Stomach (tissue), 9 donors: ENCODE data around the gene ADD1. TPM values are rescaled to one million over a fixed set of nuclear protein-coding genes. Genes with fewer than 3 reads are reported as not detected.

Experiments
- DNase-seq, 2 donors: peaks; one replicate each; pipeline versions ENCODE4 v3.0.0 to v3.0.0-alpha.2; 2013 to 2019
- H3K27ac ChIP-seq, 5 donors: fragments of 200-600 bp in 4 of 5; sonication (generic) in 4 of 5; one replicate each; pipeline ENCODE4 v1.5.1; 2013 to 2019; ENCODE audit warnings: mild to moderate bottlenecking in 1 of 5, moderate library complexity in 1 of 5
- H3K27me3 ChIP-seq, 3 donors: fragments of 200-600 bp; sonication (generic); one replicate each; pipeline ENCODE4 v1.5.1; 2017 to 2019; ENCODE audit warnings: mixed run types in 1 of 3
- H3K36me3 ChIP-seq, 4 donors: fragments of 200-600 bp; sonication (generic); 1 replicate in 3 of 4; 2 replicates in 1 of 4; pipeline ENCODE4 v1.5.1; 2016 to 2019
- H3K4me1 ChIP-seq, 4 donors: fragments of 200-600 bp; sonication (generic); one replicate each; pipeline ENCODE4 v1.5.1; 2016 to 2019
- H3K4me3 ChIP-seq, 4 donors: fragments of 200-600 bp; sonication (generic) in 3 of 4; one replicate each; pipeline ENCODE4 v1.5.1; 2016 to 2019; ENCODE audit warnings: mild to moderate bottlenecking in 1 of 4
- H3K9me3 ChIP-seq, 4 donors: fragments of 200-600 bp; sonication (generic); one replicate each; pipeline ENCODE4 v1.5.1; 2016 to 2019
- EP300 ChIP-seq: sonication (generic); formaldehyde crosslinking; IDR thresholded peaks from one replicate; pipeline ENCODE4 v1.6.1; 2017; ENCODE audit warnings: antibody characterized with exemption
- POLR2A ChIP-seq, 4 donors: fragments of 450-650 bp; IDR thresholded peaks; one replicate each; pipeline ENCODE4 v1.6.1; 2016; ENCODE audit warnings: antibody characterized with exemption in 4 of 4, control low read depth in 2 of 4, mild to moderate bottlenecking in 1 of 4, moderate library complexity in 1 of 4
- POLR2AphosphoS5 ChIP-seq, 3 donors: sonication (generic); formaldehyde crosslinking; IDR thresholded peaks; one replicate each; pipeline ENCODE4 v1.6.1; 2016; ENCODE audit warnings: antibody characterized with exemption in 3 of 3
- WGBS, 5 donors: extraction: QIAGEN DNeasy Blood & Tissue Kit in 3 of 5; methylation state at CpG; one replicate each; pipeline versions ENCODE4 v1.1.5 to v1.1.7; 2013 to 2018; 5-methylcytosine and 5-hydroxymethylcytosine counted together
- intact Hi-C: fragments of 100-400 bp; cut with DNase I; formaldehyde crosslinking; loops from one replicate; pipeline ENCODE4 v1.15.1; 2023; ENCODE audit warnings: low total_unique reads
- polyA plus RNA-seq, 3 donors: library from polyadenylated mRNA; stranded (reverse); fragments of 200-250 nt; gene quantifications; one replicate each; pipeline ENCODE4 v1.2.3, GENCODE V29; 2013
- total RNA-seq, 5 donors: library from RNA; depleted of rRNA; stranded (reverse); fragments of >200 nt; gene quantifications; one replicate each; pipeline versions ENCODE4 v1.1.0 to v1.2.3, GENCODE V29; 2014 to 2016
- TF ChIP-seq, protein P1 (sequence below), 7 experiments: fragments of 450-650 bp in 4 of 7; fragments of 200-600 bp in 3 of 7; sonication (generic) in 3 of 7; IDR thresholded peaks; one replicate each; pipeline ENCODE4 v1.5.1; 2016 to 2019; ENCODE audit warnings: antibody characterized with exemption in 7 of 7, control low read depth in 2 of 7, mild to moderate bottlenecking in 1 of 7
- donor health status: healthy with polysubstance abuse.
- donor health status: Bipolar disorder and iron deficiency.
- donor health status: healthy.

Gene ADD1
- total and polyA plus RNA-seq, 8 donors = 103 to 1,174 (median 207) TPM

DNA sequence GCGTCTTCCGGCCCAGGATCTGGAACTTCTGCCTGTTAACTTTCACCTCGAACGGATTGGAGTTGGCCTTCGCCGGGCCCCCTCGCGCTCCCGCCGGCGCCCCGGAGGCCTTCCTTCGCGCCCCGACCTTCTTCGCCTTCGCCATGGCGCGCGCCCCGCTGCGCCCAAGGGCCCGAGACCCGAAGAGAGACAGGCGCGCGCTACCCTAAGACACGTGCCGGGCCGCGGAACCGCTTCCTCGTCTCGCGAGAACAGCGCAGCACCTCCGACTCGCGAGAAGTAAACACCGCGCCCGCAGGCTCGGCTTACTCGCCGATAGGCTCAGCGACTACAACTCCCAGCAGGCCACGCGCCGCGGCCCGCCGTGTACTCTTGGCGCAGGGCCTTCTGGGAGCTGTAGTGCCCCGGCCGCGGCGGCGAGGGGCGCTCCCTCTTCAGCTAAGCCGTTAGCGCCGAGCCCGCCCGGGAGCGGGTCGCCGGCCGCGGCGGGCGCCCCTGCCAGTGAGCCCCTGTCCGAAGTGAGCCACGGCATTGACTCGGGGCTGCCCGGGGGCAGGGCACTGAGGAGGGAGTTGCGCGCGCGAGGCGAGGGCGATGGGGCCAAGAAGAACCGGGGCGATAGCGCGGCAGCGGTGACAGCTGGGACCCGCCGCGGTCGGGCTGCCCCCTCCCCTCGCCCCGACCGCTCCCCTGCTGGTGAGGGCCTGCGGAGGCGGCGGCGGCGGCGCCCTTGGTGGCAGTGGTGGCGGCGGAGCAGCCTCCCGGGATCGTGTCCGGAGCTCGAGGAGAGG lies 119.7 kb downstream of the ADD1 start, which contains the start of the genes GRK4 and NOP14:
Gene GRK4, plus strand, starts transcription at position 397 of the 791 bp plus-strand sequence. CDS start 500 bp downstream, outside the sequence.
Gene NOP14, minus strand, starts transcription at position 232 of the 791 bp plus-strand sequence. Its CDS starts 87 bp downstream, at position 145.
- Histone ChIP-seq H3K4me3 (peak within 1 kb of the TSS; percentile 84 to 98 (median 90)), H3K4me1 (peaks cover 21 to 51% (median 35%) of the 10 kb centered on the region in 4 donors), H3K27me3 (no peaks in the 10 kb centered on the region), H3K9me3 (no peaks in the 10 kb centered on the region), H3K27ac (peak within 1 kb of the TSS; percentile 83 to 90 (median 89)), H3K36me3 (peaks cover 0 to 6% (median 3%) of the 10 kb centered on the region in 4 donors)
- TF ChIP-seq POLR2AphosphoS5 (IDR thresholded peaks at IDR 0.05) (peak; percentile 70 to 95 (median 90)), POLR2A (IDR thresholded peaks at IDR 0.05) (no peak), EP300 (no peak)
- TF ChIP-seq, protein P1, sequence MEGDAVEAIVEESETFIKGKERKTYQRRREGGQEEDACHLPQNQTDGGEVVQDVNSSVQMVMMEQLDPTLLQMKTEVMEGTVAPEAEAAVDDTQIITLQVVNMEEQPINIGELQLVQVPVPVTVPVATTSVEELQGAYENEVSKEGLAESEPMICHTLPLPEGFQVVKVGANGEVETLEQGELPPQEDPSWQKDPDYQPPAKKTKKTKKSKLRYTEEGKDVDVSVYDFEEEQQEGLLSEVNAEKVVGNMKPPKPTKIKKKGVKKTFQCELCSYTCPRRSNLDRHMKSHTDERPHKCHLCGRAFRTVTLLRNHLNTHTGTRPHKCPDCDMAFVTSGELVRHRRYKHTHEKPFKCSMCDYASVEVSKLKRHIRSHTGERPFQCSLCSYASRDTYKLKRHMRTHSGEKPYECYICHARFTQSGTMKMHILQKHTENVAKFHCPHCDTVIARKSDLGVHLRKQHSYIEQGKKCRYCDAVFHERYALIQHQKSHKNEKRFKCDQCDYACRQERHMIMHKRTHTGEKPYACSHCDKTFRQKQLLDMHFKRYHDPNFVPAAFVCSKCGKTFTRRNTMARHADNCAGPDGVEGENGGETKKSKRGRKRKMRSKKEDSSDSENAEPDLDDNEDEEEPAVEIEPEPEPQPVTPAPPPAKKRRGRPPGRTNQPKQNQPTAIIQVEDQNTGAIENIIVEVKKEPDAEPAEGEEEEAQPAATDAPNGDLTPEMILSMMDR (IDR thresholded peaks at IDR 0.05) = peak in 3 of 7 experiments; percentile 27 to 51 (median 39)
- DNase-seq = peak; percentile 99 to 100
- intact Hi-C loops = no loop called here
- WGBS, 5 donors = 0% methylated on average over 40 to 105 of the region's 105 CpGs

DNA sequence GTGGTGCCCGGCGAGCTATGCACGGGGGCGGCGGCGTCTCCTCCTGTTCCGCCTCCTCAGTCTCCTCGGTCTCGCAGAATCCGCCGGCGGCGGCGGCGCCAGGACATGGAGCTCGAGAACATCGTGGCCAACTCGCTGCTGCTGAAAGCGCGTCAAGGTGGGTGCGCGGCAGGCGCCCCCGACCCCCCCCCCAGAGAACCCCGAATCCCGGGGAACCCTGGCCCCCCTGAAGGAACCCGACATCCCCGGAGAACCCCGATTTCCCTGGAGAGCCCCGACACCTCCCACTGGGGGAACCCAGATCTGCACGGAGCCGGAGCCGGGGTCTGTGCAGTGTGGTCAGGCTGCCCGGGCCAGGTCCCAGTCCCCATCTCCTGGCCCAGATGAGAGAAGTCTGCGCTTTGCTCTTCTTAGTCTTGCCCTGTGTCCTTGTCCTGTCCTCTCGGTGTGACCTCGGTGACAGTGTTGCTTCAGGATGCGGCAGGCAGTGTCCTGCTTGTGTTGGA lies 120.4 kb downstream of the ADD1 start:
- DNase-seq = peak; percentile 35 to 55
- 0 to 1% (median 1%) methylated on average over 21 to 38 of the region's 38 CpGs for whole genome bisulfite sequencing, 5 donors
- intact Hi-C loops = no loop called here

DNA sequence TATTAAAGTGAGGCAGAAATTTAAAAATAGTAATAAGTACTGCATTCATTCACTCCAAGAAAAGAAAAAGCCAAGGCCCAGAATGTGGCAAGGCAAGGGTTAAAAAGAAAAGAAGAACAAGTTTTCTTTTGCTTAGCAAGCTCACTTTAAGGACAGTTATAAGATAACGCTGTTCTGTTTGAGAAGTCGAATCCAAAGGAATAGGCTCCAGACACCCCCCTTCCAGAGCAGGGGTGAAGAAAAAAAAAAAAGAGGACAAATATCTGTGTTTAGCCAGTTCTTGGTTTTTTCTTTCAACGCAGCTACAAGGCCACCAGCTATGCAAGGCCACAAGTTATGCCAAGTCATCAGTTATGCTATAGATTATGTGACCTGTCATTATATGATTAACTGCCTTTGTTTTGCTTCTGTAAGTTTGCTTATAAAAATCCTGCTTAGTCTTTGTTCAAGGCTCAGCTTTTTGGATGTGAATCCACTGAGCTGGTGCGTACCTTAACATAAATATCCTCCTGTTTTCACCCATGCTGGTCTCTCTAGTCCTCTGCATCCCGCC lies 121.1 kb downstream of the ADD1 start:
- intact Hi-C loops = no loop called here
- peaks cover 19 to 40% (median 27%) of the 10 kb centered on the region in 4 donors for H3K4me1 ChIP-seq
- H3K4me3 ChIP-seq = peak overlapping the region in 3 of 4 donors; percentile 84 to 93 (median 87)
- H3K36me3 ChIP-seq = no peaks in the 10 kb centered on the region
- no peak for DNase-seq
- peak overlapping the region in 1 of 5 donors; percentile 89 for H3K27ac ChIP-seq
- TF ChIP-seq, protein P1 (IDR thresholded peaks at IDR 0.05) = no peak
- TF ChIP-seq POLR2AphosphoS5 (IDR thresholded peaks at IDR 0.05) = no peak
- no peak for TF ChIP-seq POLR2A (IDR thresholded peaks at IDR 0.05)
- no peak for TF ChIP-seq EP300
- H3K27me3 ChIP-seq = no peaks in the 10 kb centered on the region
- 49 to 70% (median 53%) methylated on average over 5 of the region's 5 CpGs for WGBS, 5 donors
- no peaks in the 10 kb centered on the region for H3K9me3 ChIP-seq

More for the DNA sequence above, 120.4 kb downstream of the ADD1 start:
- Histone ChIP-seq H3K36me3 (peaks cover 0 to under 1% (median 0%) of the 10 kb centered on the region in 4 donors), H3K4me3 (peak overlapping the region; percentile 84 to 98 (median 90)), H3K4me1 (peaks cover 19 to 45% (median 29%) of the 10 kb centered on the region in 4 donors), H3K9me3 (no peaks in the 10 kb centered on the region), H3K27me3 (no peaks in the 10 kb centered on the region), H3K27ac (peak overlapping the region; percentile 83 to 90 (median 89))
- no peak for TF ChIP-seq EP300

DNA sequence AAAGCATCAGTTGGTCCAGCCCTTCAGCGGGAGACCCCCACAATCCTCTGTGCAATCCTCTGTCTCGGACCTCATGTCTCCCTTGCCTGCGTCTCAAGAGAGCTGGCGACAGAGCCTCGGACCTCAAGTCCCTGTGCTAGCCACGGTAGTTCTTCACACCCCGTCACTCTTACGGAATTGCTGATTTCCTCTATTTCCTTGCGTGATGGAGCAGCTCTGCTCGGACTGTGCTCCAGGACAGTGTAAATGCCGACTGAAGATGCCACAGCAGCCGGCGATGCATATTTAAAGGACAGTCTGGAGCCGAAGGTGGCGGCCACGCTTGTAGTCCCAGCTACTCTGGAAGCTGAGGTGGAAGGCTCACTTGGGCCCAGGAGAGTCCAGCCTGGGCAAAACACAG lies 121.6 kb downstream of the ADD1 start:
- no peak for DNase-seq
- intact Hi-C loops = no loop called here
- WGBS, 5 donors = 91 to 96% (median 94%) methylated on average over 16 of the region's 16 CpGs
- Histone ChIP-seq H3K9me3 (no peaks in the 10 kb centered on the region), H3K27ac (no peak overlapping the region), H3K27me3 (no peaks in the 10 kb centered on the region), H3K4me3 (no peak overlapping the region), H3K36me3 (no peaks in the 10 kb centered on the region), H3K4me1 (peaks cover 19 to 35% (median 26%) of the 10 kb centered on the region in 4 donors)
- TF ChIP-seq POLR2AphosphoS5 (IDR thresholded peaks at IDR 0.05) (no peak), EP300 (no peak), POLR2A (IDR thresholded peaks at IDR 0.05) (no peak)
- TF ChIP-seq, protein P1 (IDR thresholded peaks at IDR 0.05) = no peak
